ENCODE measurements around the gene GATC.
"Not testable (repeated sequence)": the region's sequence is repeated elsewhere in the genome, so short reads cannot be mapped to it uniquely, and the experiment has no call there.

Gene GATC

GRCh38 chr12:120485961-120486881 lies 40.0 kb downstream of the GATC start:
- no peak overlapping the region for H3K27ac ChIP-seq
- no peak for TF ChIP-seq CTCF (conservative IDR thresholded peaks at IDR 0.05)

- H3K27ac ChIP-seq = not testable (repeated sequence)
Observed at GRCh38 chr12:120487552-120487951, 41.3 kb downstream of the GATC start.

GRCh38 chr12:120488057-120488640 lies 41.9 kb downstream of the GATC start:
- no peak overlapping the region for H3K27ac ChIP-seq
- no peak for TF ChIP-seq CTCF (conservative IDR thresholded peaks at IDR 0.05)

GRCh38 chr12:120489018-120489417 lies 42.8 kb downstream of the GATC start:
- no peak overlapping the region for H3K27ac ChIP-seq
- no peak for TF ChIP-seq CTCF (conservative IDR thresholded peaks at IDR 0.05)

GRCh38 chr12:120490325-120490724 lies 44.1 kb downstream of the GATC start:
- H3K27ac ChIP-seq = no peak overlapping the region
- TF ChIP-seq CTCF (conservative IDR thresholded peaks at IDR 0.05) = no peak

GRCh38 chr12:120490833-120491512 lies 44.7 kb downstream of the GATC start:
- no peak for TF ChIP-seq CTCF (conservative IDR thresholded peaks at IDR 0.05)
- H3K27ac ChIP-seq = no peak overlapping the region

GRCh38 chr12:120495186-120495730 lies 49.0 kb downstream of the GATC start:
- no peak for TF ChIP-seq CTCF (conservative IDR thresholded peaks at IDR 0.05)
- peak overlapping the region; percentile 87 for H3K27ac ChIP-seq
